ENCODE measurements around the gene TOP3B. TPM values are rescaled to one million over a fixed set of nuclear protein-coding genes. Genes with fewer than 3 reads are reported as not detected.

The TOP3B gene
- total RNA-seq, 1 donor from 2014 or later = 24.8 TPM

DNA sequence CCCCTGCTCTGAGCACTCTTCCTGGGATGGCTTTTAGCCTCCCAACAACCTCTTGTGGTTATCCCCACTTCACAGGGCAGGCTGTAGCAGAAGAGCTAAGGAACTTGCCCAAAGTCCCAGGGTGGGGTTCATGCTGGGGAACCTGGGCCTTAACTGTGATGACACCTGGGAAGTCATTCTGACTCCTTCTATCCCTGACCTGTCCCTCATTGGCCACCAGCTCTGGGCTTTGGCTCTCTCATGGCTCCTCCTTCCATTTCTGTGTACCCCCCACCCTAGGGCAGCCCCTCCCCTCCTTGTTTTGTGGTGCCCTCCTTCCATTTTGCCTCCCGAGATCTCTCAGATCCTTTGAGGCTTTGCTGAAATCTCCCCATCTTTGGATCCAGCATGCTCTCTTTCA is 32.6 kb downstream of the TOP3B start:
- peaks cover 53% of the 10 kb centered on the region for H3K4me1 ChIP-seq
- DNase-seq (no peak), ATAC-seq (no peak)
- peak overlapping the region; percentile 78 for H3K27ac ChIP-seq
- TF ChIP-seq, protein P1, sequence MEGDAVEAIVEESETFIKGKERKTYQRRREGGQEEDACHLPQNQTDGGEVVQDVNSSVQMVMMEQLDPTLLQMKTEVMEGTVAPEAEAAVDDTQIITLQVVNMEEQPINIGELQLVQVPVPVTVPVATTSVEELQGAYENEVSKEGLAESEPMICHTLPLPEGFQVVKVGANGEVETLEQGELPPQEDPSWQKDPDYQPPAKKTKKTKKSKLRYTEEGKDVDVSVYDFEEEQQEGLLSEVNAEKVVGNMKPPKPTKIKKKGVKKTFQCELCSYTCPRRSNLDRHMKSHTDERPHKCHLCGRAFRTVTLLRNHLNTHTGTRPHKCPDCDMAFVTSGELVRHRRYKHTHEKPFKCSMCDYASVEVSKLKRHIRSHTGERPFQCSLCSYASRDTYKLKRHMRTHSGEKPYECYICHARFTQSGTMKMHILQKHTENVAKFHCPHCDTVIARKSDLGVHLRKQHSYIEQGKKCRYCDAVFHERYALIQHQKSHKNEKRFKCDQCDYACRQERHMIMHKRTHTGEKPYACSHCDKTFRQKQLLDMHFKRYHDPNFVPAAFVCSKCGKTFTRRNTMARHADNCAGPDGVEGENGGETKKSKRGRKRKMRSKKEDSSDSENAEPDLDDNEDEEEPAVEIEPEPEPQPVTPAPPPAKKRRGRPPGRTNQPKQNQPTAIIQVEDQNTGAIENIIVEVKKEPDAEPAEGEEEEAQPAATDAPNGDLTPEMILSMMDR (IDR thresholded peaks at IDR 0.05) = no peak
- H3K9me3 ChIP-seq = no peaks in the 10 kb centered on the region
- no peaks in the 10 kb centered on the region for H3K27me3 ChIP-seq
- no peak overlapping the region for H3K4me3 ChIP-seq
- intact Hi-C loops (cut with DNase I) = no loop called here
- H3K36me3 ChIP-seq = peaks cover 13% of the 10 kb centered on the region

DNA sequence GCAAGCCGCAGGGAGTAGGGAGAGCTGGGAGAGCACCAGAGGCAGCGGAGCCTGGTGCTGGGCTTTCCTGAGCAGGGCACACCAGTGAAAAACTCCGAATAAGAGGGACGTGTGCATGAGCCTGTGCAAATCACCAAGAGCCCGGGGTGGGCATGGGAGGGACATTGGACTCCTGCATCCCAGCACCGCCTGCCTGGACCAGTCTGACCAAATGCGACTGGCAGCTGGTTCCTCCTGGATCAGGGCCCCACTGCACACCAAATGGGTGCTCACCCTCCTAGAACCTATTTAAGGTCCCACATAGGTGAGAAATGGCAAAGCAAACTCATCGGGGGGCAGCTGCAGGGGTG is 33.0 kb downstream of the TOP3B start:
- intact Hi-C loops (cut with DNase I) = no loop called here
- H3K4me3 ChIP-seq = no peak overlapping the region
- no peaks in the 10 kb centered on the region for H3K27me3 ChIP-seq
- TF ChIP-seq, protein P1 (IDR thresholded peaks at IDR 0.05) = no peak
- ATAC-seq (no peak), DNase-seq (no peak)
- H3K4me1 ChIP-seq = peaks cover 57% of the 10 kb centered on the region
- peak overlapping the region; percentile 78 for H3K27ac ChIP-seq
- no peaks in the 10 kb centered on the region for H3K9me3 ChIP-seq
- peaks cover 17% of the 10 kb centered on the region for H3K36me3 ChIP-seq

DNA sequence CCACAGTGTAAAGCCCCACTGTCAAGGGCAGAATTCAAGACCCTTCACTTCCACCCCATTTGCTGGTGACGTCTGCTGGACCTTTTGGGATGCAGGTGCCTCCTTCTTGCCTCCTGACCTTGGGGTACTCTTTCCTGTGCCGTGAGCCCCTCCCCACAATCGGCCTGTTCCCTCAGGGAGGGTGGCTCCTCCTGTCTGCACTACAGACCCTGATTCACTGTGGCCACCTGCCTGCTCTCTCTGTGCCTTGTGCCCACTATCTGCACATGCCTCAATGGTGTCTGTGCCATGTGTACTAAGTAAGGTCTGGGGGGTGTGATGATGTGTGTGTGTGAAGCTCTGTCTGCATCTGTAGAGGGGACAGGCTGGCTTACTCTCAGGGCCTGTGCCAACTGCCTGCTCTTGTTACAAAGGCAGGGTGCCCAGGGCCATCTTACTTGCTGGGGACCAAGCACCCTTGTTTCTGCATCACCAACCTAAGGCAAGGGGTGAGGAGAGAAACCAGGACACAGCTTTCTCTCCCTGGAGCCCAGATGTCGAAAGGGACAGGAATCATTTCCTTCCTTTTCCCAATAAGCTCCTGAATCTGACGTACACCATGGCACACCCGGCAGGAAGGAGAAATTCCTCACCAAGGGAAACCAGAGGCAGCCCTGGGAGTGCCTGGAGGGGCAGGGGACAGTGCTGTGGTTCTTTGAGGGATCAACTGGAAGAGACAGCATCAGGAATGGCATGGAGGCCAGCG is 33.6 kb downstream of the TOP3B start:
- intact Hi-C loops (cut with DNase I) = no loop called here
- H3K4me1 ChIP-seq = peaks cover 61% of the 10 kb centered on the region
- ATAC-seq (no peak), DNase-seq (no peak)
- no peaks in the 10 kb centered on the region for H3K9me3 ChIP-seq
- TF ChIP-seq, protein P1 (IDR thresholded peaks at IDR 0.05) = no peak
- H3K4me3 ChIP-seq = no peak overlapping the region
- H3K36me3 ChIP-seq = peaks cover 22% of the 10 kb centered on the region
- no peaks in the 10 kb centered on the region for H3K27me3 ChIP-seq
- peak overlapping the region; percentile 78 for H3K27ac ChIP-seq

DNA sequence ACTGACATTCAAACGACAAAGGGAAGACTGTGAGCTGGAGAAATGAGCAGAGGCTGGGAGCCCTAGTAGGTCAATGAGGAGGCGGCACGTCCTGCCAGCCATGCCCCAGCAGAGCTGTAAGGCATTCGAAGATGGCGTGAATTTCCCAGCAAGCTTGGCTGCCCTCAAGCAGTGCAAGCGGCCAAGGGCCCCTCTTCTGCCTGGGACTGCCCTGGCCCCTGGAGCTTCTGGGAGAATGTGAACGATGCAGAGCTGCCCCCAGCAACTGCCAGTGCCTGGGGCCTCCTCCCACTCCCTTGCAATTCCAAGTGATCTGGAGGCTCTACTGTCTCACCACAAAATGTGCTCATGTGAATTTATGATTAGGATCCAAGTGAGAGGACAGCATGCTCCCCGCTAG is 34.2 kb downstream of the TOP3B start:
- TF ChIP-seq, protein P1 (IDR thresholded peaks at IDR 0.05) = no peak
- Histone ChIP-seq H3K27ac (peak overlapping the region; percentile 78), H3K9me3 (no peaks in the 10 kb centered on the region), H3K4me3 (no peak overlapping the region), H3K36me3 (peaks cover 25% of the 10 kb centered on the region), H3K4me1 (peaks cover 67% of the 10 kb centered on the region), H3K27me3 (no peaks in the 10 kb centered on the region)
- intact Hi-C loops (cut with DNase I) = no loop called here
- no peak for DNase-seq
- no peak for ATAC-seq

DNA sequence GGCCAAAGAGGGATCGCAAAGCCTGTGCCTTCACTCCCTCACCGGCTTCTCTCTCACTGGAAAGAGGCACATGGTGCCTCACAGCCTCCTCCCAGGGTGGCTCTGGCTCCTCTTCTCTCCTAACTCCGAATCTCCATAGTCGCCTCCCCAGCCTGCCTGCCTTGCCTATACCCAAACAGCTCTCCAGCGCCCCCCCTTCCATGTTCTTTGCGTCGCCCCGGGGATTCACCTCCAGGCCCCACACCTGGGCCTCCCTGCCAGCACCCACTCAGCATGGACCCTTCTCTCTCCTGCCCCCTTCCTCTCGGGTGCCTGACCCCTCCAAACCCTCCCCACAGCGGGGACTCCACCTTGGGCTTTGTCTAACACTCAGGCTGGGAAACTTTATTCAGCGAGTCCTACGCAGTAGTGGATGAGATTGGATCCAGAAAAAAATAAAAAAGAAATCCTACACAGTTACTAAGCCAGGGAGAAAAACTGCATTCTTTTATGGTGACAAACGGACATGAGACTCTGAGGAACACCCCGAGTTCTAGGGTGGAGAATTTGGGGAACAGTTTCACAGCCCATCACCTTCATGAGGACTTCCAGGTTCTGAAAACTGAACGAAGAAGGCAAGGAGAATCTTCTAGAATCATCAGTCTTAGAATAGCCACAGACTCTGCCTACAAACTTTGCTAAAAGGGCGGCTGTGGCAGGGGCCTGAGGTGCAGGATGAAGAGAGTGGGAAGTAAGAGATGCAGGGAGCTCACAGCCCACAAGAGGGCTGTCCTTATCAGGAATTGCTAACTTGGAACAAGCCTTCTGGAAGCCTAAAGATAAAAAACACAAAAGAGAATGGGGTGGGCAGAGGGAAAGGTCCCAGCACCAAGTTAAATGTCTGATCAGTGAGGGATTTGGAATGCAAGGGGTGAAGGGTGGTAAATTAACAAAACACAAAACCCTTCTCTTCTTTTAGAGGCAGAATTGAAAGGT is 35.3 kb downstream of the TOP3B start:
- H3K36me3 ChIP-seq = peaks cover 25% of the 10 kb centered on the region
- H3K27me3 ChIP-seq = no peaks in the 10 kb centered on the region
- peaks cover 77% of the 10 kb centered on the region for H3K4me1 ChIP-seq
- no peak for DNase-seq
- ATAC-seq = no peak
- TF ChIP-seq, protein P1 (IDR thresholded peaks at IDR 0.05) = peak; percentile 40
- peak overlapping the region; percentile 96 for H3K27ac ChIP-seq
- no peak overlapping the region for H3K4me3 ChIP-seq
- no peaks in the 10 kb centered on the region for H3K9me3 ChIP-seq
- intact Hi-C loops (cut with DNase I) = no loop called here

Data from upper lobe of right lung (tissue), 1 donor.